Measurements from ENCODE around the gene DENND1C. TPM values are rescaled to one million over a fixed set of nuclear protein-coding genes. Genes with fewer than 3 reads are reported as not detected.

DENND1C gene
- total and polyA plus RNA-seq, 9 donors, result 0.63 to 2.3 (median 1.00) TPM

GRCh38 chr19:6480848-6481415 is 655 bp downstream of the DENND1C start:
- no peak overlapping the region for H3K27ac ChIP-seq

GRCh38 chr19:6479836-6480398 is 1.7 kb downstream of the DENND1C start:
- WGBS, 3 donors, result 48 to 57% (median 51%) methylated on average over 7 of the region's 7 CpGs
- H3K4me1 ChIP-seq (ENCODE audit: insufficient read depth), result peaks cover 5% of the 10 kb centered on the region
- intact Hi-C loops (cut with DNase I), result no loop called here
- no peak for TF ChIP-seq EP300 (IDR thresholded peaks at IDR 0.05)
- TF ChIP-seq CTCF (IDR thresholded peaks at IDR 0.05), result no peak
- no peak for TF ChIP-seq POLR2A (IDR thresholded peaks at IDR 0.05)
- no peaks in the 10 kb centered on the region for H3K9me3 ChIP-seq
- H3K27ac ChIP-seq, result no peak overlapping the region
- no peak overlapping the region for H3K4me3 ChIP-seq
- H3K27me3 ChIP-seq, result no peaks in the 10 kb centered on the region
- DNase-seq, result no peak
- no peaks in the 10 kb centered on the region for H3K36me3 ChIP-seq

More at GRCh38 chr19:6480848-6481415, 655 bp downstream of the DENND1C start:
- no peak for DNase-seq
- WGBS, 3 donors, result 69 to 78% (median 73%) methylated on average over 10 of the region's 10 CpGs
- intact Hi-C loops (cut with DNase I), result no loop called here
- H3K4me3 ChIP-seq, result no peak overlapping the region
- H3K27me3 ChIP-seq, result no peaks in the 10 kb centered on the region
- H3K4me1 ChIP-seq (ENCODE audit: insufficient read depth), result peaks cover 2% of the 10 kb centered on the region
- no peak for TF ChIP-seq POLR2A (IDR thresholded peaks at IDR 0.05)
- TF ChIP-seq EP300 (IDR thresholded peaks at IDR 0.05), result no peak
- no peak for TF ChIP-seq CTCF (IDR thresholded peaks at IDR 0.05)
- H3K36me3 ChIP-seq, result no peaks in the 10 kb centered on the region
- H3K9me3 ChIP-seq, result no peaks in the 10 kb centered on the region

GRCh38 chr19:6478815-6479214 is 2.8 kb downstream of the DENND1C start:
- peaks cover 5% of the 10 kb centered on the region for H3K4me1 ChIP-seq (ENCODE audit: insufficient read depth)
- no peaks in the 10 kb centered on the region for H3K27me3 ChIP-seq
- H3K9me3 ChIP-seq, result no peaks in the 10 kb centered on the region
- no peak for DNase-seq
- H3K36me3 ChIP-seq, result no peaks in the 10 kb centered on the region
- no peak overlapping the region for H3K27ac ChIP-seq
- intact Hi-C loops (cut with DNase I), result no loop called here
- TF ChIP-seq CTCF (IDR thresholded peaks at IDR 0.05) (no peak), POLR2A (IDR thresholded peaks at IDR 0.05) (no peak), EP300 (IDR thresholded peaks at IDR 0.05) (no peak)
- H3K4me3 ChIP-seq, result no peak overlapping the region
- WGBS, 3 donors, result 75 to 92% (median 83%) methylated on average over 13 of the region's 13 CpGs

DNA sequence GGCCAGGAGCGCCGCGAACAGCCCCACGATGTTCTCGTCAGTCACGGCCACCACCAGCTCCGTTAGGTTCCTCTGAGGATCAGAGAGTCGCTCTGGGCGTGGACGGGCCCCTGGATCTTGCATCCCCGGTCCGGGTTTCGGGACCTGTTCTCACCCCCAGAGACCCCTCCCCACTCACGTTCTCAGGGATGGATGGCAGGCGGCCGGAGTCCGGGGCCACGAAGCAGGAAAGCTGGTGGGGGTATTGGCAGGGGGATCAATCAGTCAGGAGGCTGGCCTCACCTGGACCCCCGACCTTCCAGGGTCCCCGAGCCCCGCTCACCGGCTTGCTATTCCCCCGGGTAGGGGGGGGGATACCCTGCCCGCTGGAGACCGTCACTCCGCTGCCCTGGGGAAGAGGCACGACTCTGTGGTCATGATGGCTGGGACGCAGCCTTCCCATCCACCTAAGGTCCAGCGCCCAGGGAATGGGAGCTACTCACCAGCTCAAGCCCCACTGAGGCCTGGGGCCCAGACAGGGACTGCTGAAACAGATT is 4.6 kb downstream of the DENND1C start:
- Histone ChIP-seq H3K9me3 (no peaks in the 10 kb centered on the region), H3K4me1 (ENCODE audit: insufficient read depth) (peaks cover 5% of the 10 kb centered on the region), H3K4me3 (no peak overlapping the region), H3K27ac (no peak overlapping the region), H3K36me3 (no peaks in the 10 kb centered on the region), H3K27me3 (no peaks in the 10 kb centered on the region)
- intact Hi-C loops (cut with DNase I), result no loop called here
- TF ChIP-seq EP300 (IDR thresholded peaks at IDR 0.05), result no peak
- TF ChIP-seq POLR2A (IDR thresholded peaks at IDR 0.05), result no peak
- no peak for TF ChIP-seq CTCF (IDR thresholded peaks at IDR 0.05)
- 12 to 19% (median 14%) methylated on average over 24 to 29 of the region's 29 CpGs for WGBS, 3 donors
- DNase-seq, result no peak

Measured in ovary (tissue), 9 donors.